GM12892 (cell line): Measurements from ENCODE around the gene RPL7A.
"Not testable (repeated sequence)": the region's sequence is repeated elsewhere in the genome, so short reads cannot be mapped to it uniquely, and the experiment has no call there.

Source experiments
- DNase-seq: peaks from one replicate; pipeline ENCODE4 v3.0.0; 2011; ENCODE audit not compliant: insufficient read length
- FAIRE-seq: peaks from 2 replicates; lab custom pipeline; 2011; peaks lifted over from hg19 to GRCh38; lab: Jason Lieb, UNC
- POLR2A ChIP-seq: IDR thresholded peaks from 2 replicates; pipeline ENCODE4 v1.6.1; 2011; ENCODE audit warnings: low read depth, low read length, control low read depth
- POLR2AphosphoS5 ChIP-seq: IDR thresholded peaks from 2 replicates; pipeline ENCODE4 v1.6.1; 2011; ENCODE audit warnings: low read depth, low read length, control low read depth
- TAF1 ChIP-seq: IDR thresholded peaks from 2 replicates; pipeline ENCODE4 v1.6.1; 2011; ENCODE audit warnings: low read depth, mild to moderate bottlenecking, control low read depth, low read length, borderline replicate concordance

Gene RPL7A

DNA sequence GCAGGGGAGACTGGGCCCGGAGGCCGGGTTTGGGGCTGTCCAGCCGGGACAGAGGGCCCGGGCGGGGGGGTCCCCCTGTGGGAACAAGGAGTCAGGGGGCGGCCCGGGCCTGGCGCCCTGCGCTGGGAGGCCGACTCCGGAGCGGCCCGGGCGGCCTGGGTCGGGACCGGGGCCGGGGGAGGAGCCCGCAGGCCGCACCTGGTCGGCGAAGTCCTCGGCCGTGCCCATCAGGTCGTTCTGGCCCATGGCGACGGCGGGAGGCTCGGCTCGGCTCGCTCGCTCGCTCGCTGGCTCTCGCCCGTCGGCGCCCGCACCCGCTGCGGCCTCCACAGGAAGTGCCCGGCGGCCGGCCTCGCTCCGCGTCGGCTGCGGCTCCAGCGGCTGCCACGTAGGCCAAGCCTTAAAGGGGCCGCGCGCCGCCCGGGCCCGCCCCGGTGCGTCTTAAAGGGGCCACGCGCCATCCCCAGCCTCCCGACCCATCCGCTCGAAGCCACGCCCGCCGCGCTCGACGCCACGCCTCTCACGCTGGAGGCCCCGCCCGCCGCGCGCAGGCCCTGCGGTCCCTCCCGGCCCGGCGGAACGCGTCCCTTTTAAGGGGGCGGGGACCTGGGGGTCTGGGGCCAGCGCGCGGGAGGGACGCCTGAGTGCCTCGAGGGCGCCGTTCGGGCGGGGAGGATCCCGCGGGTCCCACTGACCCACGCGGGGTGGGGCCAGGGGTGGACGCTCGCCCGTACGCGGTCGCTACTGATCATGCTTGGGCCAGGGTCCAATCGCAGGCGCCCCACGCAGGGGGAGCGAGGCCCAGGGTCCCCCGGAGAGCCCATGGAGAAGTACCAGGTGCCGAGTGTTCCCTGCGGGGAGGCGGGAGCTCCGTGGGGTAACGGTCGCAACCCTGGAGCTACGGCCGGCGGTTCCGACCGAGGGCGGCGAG, 28.0 kb downstream of the RPL7A start, which contains the start of the genes STKLD1 and SURF4:
Gene STKLD1 (plus strand): TSS at position 643 of the 931 bp plus-strand sequence. CDS start 108 bp downstream, at position 751.
Gene SURF4 (minus strand): TSS at position 337 of the 931 bp plus-strand sequence. CDS start 91 bp downstream, at position 246.
- DNase-seq (peak; percentile 100), FAIRE-seq (peak; percentile 95)
- peak; percentile 82 for TF ChIP-seq POLR2AphosphoS5
- TF ChIP-seq TAF1 = peak; percentile 85
- TF ChIP-seq POLR2A = peak; percentile 91

DNA sequence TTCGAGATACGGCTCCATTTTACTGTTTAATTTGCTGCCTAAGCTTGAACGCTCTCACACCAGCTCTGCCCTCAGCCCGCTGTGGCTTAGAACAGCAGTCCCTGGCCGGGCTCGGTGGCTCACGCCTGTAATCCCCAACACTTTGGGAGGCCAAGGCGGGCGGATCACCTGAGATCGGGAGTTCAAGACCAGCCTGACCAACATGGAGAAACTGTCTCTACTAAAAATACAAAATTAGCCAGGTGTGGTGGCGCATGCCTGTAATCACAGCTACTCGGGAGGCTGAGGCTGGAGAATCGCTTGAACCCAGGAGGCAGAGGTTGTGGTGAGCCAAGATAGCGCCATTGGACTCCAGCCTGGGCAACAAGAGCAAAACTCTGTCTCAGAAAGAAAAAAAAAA, 29.3 kb downstream of the RPL7A start:
- not testable (repeated sequence) for DNase-seq, FAIRE-seq

DNA sequence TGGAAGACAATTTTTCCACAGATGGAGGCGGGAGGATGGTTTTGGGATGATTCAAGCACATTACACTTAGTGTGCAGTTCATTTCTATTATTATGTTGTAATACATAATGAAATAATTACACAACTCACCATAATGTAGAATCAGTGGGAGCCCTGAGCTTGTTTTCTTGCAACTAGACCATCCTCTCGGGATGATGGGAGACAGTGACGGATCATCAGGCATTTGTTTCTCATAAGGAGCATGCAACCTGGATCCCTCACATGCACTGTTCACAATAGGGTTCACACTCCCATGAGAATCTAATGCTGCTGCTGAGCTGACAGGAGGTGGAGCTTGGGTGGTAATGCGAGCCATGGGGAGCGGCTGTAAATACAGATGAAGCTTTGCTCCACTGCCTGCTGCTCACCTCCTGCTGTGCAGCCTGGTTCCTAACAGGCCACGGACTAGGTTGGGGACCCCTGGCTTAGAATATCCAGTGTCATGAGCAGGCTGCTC, 29.8 kb downstream of the RPL7A start:
- no peak for DNase-seq
- TF ChIP-seq POLR2AphosphoS5 = no peak
- TF ChIP-seq TAF1 = no peak
- no peak for TF ChIP-seq POLR2A
- FAIRE-seq = no peak

- FAIRE-seq (no peak), DNase-seq (no peak)
These were observed 30.5 kb downstream of the RPL7A start for GRCh38 chr9:133378408-133378962.

GRCh38 chr9:133379153-133380086, 31.4 kb downstream of the RPL7A start:
- TF ChIP-seq TAF1 (no peak), POLR2AphosphoS5 (no peak), POLR2A (no peak)
- FAIRE-seq (no peak), DNase-seq (no peak)

More at GRCh38 chr9:133378408-133378962, 30.5 kb downstream of the RPL7A start:
- TF ChIP-seq POLR2A (no peak), TAF1 (no peak), POLR2AphosphoS5 (no peak)

DNA sequence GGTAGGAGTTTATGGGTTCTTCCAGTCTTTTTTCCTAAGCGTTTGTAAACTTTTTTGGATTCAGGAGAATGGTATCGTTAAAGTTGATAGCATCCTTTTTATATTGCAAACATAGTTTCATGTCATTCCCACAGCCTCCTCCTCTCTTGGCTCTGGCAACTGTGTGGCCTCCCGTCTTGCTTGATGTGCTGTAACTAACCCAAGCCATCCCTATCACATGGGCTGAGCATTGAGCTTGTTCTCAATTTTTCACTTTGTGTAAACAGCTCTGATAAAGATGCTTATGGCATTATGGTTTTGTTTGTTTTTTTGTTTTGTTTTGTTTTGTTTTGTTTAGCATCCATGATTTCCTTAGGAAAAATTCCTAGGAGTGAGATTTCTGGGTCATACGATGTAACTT, 32.7 kb downstream of the RPL7A start:
- TF ChIP-seq TAF1 (no peak), POLR2AphosphoS5 (no peak), POLR2A (no peak)
- DNase-seq = no peak
- no peak for FAIRE-seq

DNA sequence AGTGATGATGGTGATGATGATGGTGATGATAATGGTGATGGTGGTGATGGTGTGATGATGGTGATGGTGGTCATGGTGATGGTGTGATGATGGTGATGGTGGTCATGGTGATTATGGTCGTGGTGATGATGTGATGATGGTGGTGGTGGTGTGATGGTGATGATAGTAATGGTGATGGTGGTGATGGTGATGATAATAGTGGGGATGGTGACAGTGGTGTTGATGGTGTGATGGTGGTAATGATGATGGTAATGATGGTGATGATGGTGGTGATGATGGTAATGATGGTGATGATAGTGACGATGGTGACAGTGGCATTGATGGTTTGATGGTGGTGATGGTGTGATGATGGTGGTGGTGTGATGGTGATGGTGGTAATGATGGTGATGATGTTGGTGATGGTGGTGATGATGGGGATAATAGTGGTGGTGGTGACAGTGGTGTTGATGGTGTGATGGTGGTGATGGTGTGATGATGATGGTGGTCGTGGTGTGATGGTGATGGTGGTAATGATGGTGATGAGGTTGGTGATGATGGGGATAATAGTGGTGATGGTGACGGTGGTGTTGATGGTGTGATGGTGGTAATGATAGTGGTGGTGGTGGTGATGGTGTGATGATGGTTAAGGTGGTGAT, 34.6 kb downstream of the RPL7A start:
- TF ChIP-seq POLR2A (no peak), POLR2AphosphoS5 (no peak)
- no peak for FAIRE-seq

DNA sequence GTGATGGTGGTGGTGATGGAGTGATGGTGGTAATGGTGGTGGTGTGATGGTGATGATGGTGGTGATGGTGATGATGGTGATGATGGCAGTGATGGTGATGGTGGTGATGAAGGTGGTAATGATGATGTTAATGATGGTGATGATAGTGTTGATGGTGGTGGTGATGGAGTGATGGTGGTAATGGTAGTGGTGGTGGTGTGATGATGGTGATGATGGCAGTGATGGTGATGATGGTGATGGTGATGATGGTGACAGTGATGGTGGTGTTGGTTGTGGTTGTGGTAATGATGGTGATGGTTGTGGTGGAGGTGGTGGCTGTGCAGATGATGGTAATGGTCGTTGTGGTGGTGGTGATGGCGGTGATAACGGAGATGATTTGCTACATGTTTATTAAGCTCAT, 35.4 kb downstream of the RPL7A start:
- FAIRE-seq (no peak), DNase-seq (no peak)
- no peak for TF ChIP-seq POLR2AphosphoS5
- TF ChIP-seq TAF1 = no peak
- no peak for TF ChIP-seq POLR2A

More for the DNA sequence above, 34.6 kb downstream of the RPL7A start:
- no peak for DNase-seq

DNA sequence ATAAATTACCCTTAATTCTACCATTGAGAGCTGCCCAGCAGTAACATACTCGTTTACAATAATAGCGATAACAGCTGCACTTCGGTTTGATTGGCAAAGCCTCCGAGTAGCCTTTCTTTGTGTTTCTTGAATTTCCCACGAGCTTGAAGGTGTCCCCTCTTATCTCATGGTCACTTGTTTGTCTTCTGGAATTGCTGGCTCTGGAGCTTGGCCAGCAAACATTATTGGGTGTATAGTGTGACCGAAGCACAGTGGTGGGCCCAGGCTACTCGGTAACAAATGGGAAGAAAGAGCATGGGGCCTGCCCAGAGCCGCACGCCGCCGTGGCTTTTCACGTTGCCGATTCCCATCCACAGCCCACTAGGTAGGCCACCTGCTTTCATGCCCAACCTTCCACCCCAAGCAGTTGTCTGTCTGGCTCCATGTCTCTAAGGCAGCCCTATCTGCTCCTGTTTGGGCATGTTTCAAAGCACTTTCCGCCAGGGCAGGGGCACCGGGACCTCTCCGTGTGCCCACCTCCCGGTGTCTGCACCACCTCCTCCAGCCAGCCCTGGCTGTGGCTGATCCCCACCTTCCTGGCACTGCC, 36.8 kb downstream of the RPL7A start:
- FAIRE-seq = no peak
- TF ChIP-seq POLR2AphosphoS5 = no peak
- TF ChIP-seq POLR2A = no peak
- TF ChIP-seq TAF1 = no peak

DNA sequence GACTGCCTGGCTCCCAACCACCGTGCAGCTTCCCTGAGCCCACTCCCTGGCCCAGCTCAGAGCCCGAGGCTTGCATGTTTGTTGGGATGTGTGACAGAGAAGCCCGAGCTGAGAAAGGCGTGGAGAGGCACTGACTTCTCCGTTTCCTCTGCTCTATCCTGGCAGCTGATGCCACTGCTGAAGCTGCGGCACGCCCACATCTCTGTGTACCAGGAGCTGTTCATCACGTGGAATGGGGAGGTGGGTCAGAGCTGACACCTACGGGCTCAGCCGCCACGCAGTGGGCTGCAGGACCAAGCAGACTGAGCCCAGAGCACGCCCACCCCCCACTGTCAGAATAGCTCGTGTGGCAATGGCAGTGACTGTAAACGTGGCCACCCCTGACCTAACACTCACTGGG, 37.4 kb downstream of the RPL7A start:
- FAIRE-seq (no peak), DNase-seq (no peak)
- TF ChIP-seq POLR2A (no peak), TAF1 (no peak), POLR2AphosphoS5 (no peak)

More for the DNA sequence above, 36.8 kb downstream of the RPL7A start:
- DNase-seq = no peak

DNA sequence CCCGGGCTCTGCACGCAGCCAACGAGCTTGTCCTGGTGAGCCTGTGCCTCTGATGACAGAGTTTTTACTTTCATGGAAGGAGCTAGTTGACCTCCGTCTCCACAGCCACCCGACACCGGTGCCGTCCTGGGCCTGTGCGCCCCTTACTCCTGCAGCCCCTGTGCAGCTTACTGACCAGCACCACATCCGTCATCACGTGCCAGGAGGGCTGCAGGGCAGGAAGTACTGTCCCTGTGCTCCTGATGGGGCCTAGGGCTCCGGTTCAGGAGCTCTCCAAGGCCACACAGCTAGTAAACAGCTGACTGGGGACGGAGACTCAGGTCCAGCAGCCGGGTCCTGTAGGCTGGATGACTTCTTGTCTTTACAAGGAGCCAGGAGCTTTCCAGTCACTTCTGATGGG, 38.3 kb downstream of the RPL7A start:
- no peak for FAIRE-seq
- TF ChIP-seq TAF1 (no peak), POLR2AphosphoS5 (no peak), POLR2A (no peak)
- DNase-seq = no peak
